Neural crest cell (in vitro differentiated cells): ENCODE results near the gene REXO2. TPM values are rescaled to one million over a fixed set of nuclear protein-coding genes. Genes with fewer than 3 reads are reported as not detected.
A peak's percentile ranks its signal among the peaks of the same experiment; 100 is the strongest.

Source experiments
- DNase-seq: peaks from one replicate; pipeline ENCODE4 v3.0.0; 2021; ENCODE audit warnings: low read depth, mixed read lengths, low spot score
- H3K27ac Mint-ChIP-seq: one replicate; pipeline ENCODE4 v1.8.0; 2021; ENCODE audit warnings: mild to moderate bottlenecking, mixed read lengths; ENCODE audit not compliant: unreplicated experiment
- H3K27me3 Mint-ChIP-seq: 2 replicates; pipeline ENCODE4 v1.8.0; 2021; ENCODE audit warnings: low read depth, mild to moderate bottlenecking, mixed read lengths
- H3K36me3 Mint-ChIP-seq: 2 replicates; pipeline ENCODE4 v1.8.0; 2021; ENCODE audit warnings: low read depth, mild to moderate bottlenecking, mixed read lengths
- H3K4me1 Mint-ChIP-seq: 2 replicates; pipeline ENCODE4 v1.8.0; 2021; ENCODE audit warnings: mixed read lengths
- H3K4me3 Mint-ChIP-seq: one replicate; pipeline ENCODE4 v1.8.0; 2021; ENCODE audit warnings: mild to moderate bottlenecking, mixed read lengths
- H3K9me3 Mint-ChIP-seq: 2 replicates; pipeline ENCODE4 v1.8.0; 2021; ENCODE audit warnings: mixed read lengths
- CTCF ChIP-seq: fragments of 200-600 bp; sonication (generic); conservative IDR thresholded peaks from 2 replicates; pipeline ENCODE4 v1.5.0; 2021; ENCODE audit warnings: antibody characterized with exemption, mild to moderate bottlenecking
- total RNA-seq: library from RNA; stranded (reverse); gene quantifications from 2 replicates; pipeline ENCODE4 v1.2.1, GENCODE V29; 2021

The REXO2 gene
- total RNA-seq, 1 donor from 2014 or later = 42.3 TPM

- TF ChIP-seq CTCF = no peak
- Mint-ChIP-seq H3K4me1 (peaks cover 7% of the 10 kb centered on the region), H3K9me3 (no peaks in the 10 kb centered on the region), H3K36me3 (no peaks in the 10 kb centered on the region), H3K4me3 (no peak overlapping the region), H3K27ac (no peak overlapping the region), H3K27me3 (no peaks in the 10 kb centered on the region)
- no peak for DNase-seq
Observed at GRCh38 chr11:114433376-114433775, 5.9 kb upstream of the REXO2 start.

- DNase-seq = no peak
Observed at GRCh38 chr11:114438303-114438702, 964 bp upstream of the REXO2 start.

GRCh38 chr11:114440121-114440860 lies 1.0 kb downstream of the REXO2 start:
- Mint-ChIP-seq H3K36me3 (no peaks in the 10 kb centered on the region), H3K4me3 (peak overlapping the region; percentile 98), H3K4me1 (peaks cover 29% of the 10 kb centered on the region), H3K27ac (peak overlapping the region; percentile 92), H3K27me3 (no peaks in the 10 kb centered on the region), H3K9me3 (no peaks in the 10 kb centered on the region)
- no peak for TF ChIP-seq CTCF
- DNase-seq = no peak

More at GRCh38 chr11:114438303-114438702, 964 bp upstream of the REXO2 start:
- H3K27me3 Mint-ChIP-seq = no peaks in the 10 kb centered on the region
- TF ChIP-seq CTCF = no peak
- no peak overlapping the region for H3K27ac Mint-ChIP-seq
- no peaks in the 10 kb centered on the region for H3K36me3 Mint-ChIP-seq
- H3K9me3 Mint-ChIP-seq = no peaks in the 10 kb centered on the region
- H3K4me3 Mint-ChIP-seq = peak overlapping the region; percentile 98
- H3K4me1 Mint-ChIP-seq = peaks cover 29% of the 10 kb centered on the region

GRCh38 chr11:114440971-114441763 lies 1.9 kb downstream of the REXO2 start:
- no peak for TF ChIP-seq CTCF
- H3K36me3 Mint-ChIP-seq = peaks cover under 1% of the 10 kb centered on the region
- H3K4me1 Mint-ChIP-seq = peaks cover 29% of the 10 kb centered on the region
- no peak for DNase-seq
- no peak overlapping the region for H3K27ac Mint-ChIP-seq
- H3K27me3 Mint-ChIP-seq = no peaks in the 10 kb centered on the region
- H3K4me3 Mint-ChIP-seq = peak overlapping the region; percentile 79
- H3K9me3 Mint-ChIP-seq = no peaks in the 10 kb centered on the region

GRCh38 chr11:114441921-114442320 lies 2.7 kb downstream of the REXO2 start:
- H3K4me1 Mint-ChIP-seq = peaks cover 29% of the 10 kb centered on the region
- H3K36me3 Mint-ChIP-seq = peaks cover 6% of the 10 kb centered on the region
- DNase-seq = no peak
- no peak overlapping the region for H3K27ac Mint-ChIP-seq
- H3K4me3 Mint-ChIP-seq = peak overlapping the region; percentile 79
- H3K27me3 Mint-ChIP-seq = no peaks in the 10 kb centered on the region
- H3K9me3 Mint-ChIP-seq = no peaks in the 10 kb centered on the region
- TF ChIP-seq CTCF = no peak
